Measurements from ENCODE around the gene DDX59. TPM values are rescaled to one million over a fixed set of nuclear protein-coding genes. Genes with fewer than 3 reads are reported as not detected.

The DDX59 gene
- total RNA-seq, 1 experiment from 2014 or later: 19.3 TPM

DNA sequence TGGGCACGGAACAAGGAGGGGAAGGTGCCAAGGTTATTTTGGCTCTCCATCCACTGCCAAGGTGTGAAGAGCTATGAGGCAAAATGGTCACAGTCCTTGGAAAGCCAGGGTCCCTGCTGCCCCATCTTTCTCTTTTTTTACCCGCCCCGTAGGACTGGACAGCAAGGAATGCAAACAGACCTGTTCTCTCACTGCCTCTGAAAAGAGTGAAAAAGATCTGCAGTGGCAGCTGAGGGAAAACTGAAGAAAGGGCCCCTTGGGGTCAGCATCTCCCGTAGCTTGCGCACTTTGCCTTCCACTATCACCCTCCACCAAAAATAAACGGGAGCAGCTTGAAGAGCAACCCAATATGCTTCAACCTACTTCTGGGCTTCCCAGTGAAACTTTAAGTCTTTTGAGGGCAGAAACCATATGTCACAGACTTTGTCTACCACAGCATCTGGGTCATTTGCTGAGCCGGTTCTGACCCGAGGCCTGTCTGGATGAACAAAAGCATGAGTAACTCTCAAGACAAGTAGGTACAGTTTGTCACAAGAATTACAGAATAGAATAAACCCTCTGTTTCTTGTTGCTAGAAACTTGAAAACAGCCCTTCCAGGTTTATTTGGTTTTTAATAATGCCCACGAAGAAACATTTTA is 39.7 kb downstream of the DDX59 start:
- Mint-ChIP-seq H3K27ac (ENCODE audit: unreplicated experiment) (no peak overlapping the region), H3K27me3 (ENCODE audit: unreplicated experiment) (no peaks in the 10 kb centered on the region), H3K36me3 (ENCODE audit: insufficient read depth, unreplicated experiment) (no peaks in the 10 kb centered on the region), H3K9me3 (ENCODE audit: low read depth, unreplicated experiment) (no peaks in the 10 kb centered on the region), H3K4me3 (ENCODE audit: low read depth, unreplicated experiment) (no peak overlapping the region), H3K4me1 (ENCODE audit: low read depth, unreplicated experiment) (peaks cover 9% of the 10 kb centered on the region)
- intact Hi-C loops (cut with micrococcal nuclease; ENCODE audit: unreplicated experiment): no loop called here
- BruUV-seq (replicated peaks): no TSS peak
- DNase-seq: no peak
- CTCF ChIA-PET: interaction anchor here (0.6 to 1.0 kb wide), 2 partner anchors 8 to 23 kb away, joined by 3 to 4 read pairs; no protein-coding TSS in a partner anchor
- TF ChIP-seq, protein P1, sequence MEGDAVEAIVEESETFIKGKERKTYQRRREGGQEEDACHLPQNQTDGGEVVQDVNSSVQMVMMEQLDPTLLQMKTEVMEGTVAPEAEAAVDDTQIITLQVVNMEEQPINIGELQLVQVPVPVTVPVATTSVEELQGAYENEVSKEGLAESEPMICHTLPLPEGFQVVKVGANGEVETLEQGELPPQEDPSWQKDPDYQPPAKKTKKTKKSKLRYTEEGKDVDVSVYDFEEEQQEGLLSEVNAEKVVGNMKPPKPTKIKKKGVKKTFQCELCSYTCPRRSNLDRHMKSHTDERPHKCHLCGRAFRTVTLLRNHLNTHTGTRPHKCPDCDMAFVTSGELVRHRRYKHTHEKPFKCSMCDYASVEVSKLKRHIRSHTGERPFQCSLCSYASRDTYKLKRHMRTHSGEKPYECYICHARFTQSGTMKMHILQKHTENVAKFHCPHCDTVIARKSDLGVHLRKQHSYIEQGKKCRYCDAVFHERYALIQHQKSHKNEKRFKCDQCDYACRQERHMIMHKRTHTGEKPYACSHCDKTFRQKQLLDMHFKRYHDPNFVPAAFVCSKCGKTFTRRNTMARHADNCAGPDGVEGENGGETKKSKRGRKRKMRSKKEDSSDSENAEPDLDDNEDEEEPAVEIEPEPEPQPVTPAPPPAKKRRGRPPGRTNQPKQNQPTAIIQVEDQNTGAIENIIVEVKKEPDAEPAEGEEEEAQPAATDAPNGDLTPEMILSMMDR (IDR thresholded peaks at IDR 0.05; ENCODE audit: unreplicated experiment): no peak

DNA sequence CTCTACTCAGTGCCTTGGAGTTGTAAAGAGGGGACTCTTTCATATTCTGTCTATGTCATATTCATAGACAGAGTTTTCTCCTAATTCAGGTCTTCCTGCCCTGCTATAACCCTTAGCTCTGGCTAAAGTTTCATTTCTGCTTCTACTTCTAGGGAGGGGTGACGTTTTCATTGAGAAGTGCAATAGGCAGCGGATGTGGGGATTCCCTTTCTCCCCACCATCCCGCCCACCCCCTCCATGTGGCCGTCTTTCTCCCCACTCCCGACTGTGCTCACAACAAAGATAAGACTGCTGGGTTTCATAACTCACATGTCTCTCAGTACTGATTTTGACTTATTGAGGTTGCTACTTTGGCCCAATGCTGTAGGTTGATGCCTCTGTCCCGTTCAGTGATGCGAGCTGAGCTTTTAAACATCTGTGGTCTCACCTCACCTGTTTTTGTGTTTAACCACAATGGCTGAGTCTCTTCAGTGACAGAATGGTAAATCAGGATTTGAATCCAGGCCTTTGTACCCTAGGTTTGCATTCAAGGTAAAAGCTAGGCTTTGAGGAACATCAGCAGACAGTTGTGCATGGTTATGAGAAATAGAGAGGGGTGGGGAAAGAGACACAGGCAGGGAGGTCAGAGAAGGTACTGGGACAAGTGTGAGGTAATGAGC is 41.4 kb downstream of the DDX59 start:
- CTCF ChIA-PET: no interaction called here
- Mint-ChIP-seq H3K27me3 (ENCODE audit: unreplicated experiment) (no peaks in the 10 kb centered on the region), H3K9me3 (ENCODE audit: low read depth, unreplicated experiment) (no peaks in the 10 kb centered on the region), H3K36me3 (ENCODE audit: insufficient read depth, unreplicated experiment) (no peaks in the 10 kb centered on the region), H3K27ac (ENCODE audit: unreplicated experiment) (no peak overlapping the region), H3K4me1 (ENCODE audit: low read depth, unreplicated experiment) (peaks cover 9% of the 10 kb centered on the region), H3K4me3 (ENCODE audit: low read depth, unreplicated experiment) (no peak overlapping the region)
- intact Hi-C loops (cut with micrococcal nuclease; ENCODE audit: unreplicated experiment): no loop called here
- BruUV-seq (replicated peaks): no TSS peak
- DNase-seq: no peak
- TF ChIP-seq, protein P1 (IDR thresholded peaks at IDR 0.05; ENCODE audit: unreplicated experiment): no peak

DNA sequence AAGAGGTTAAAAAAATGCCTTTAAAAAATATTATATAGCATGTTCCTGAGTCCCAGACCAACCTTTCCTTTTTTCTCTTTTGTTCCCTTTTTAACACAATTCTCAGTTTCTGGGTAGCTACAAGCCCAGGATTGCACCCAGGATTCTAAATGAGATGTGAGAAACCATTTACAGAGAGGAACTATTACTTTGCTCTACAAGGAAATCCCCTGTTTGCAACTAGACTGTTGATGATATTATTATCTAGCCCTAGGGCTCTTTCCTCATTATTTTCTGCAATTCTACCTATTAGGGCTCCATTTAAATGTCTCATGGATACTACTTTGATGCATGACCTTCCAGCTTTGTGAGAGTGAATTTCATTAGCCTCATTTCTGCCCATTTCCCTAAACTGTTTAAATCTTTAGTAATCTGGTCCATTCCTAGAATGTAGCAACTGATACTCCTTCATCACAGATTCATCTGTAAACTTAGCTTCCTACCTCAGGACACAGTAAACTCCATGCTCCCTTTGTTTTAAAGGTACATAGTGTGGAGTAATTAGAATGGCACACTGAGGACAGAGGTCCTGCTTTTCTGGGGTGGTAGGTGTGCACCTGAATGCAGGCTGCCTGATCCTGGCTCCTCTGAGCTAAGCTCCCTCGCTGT is 42.0 kb downstream of the DDX59 start:
- H3K27me3 Mint-ChIP-seq (ENCODE audit: unreplicated experiment): no peaks in the 10 kb centered on the region
- peaks cover 9% of the 10 kb centered on the region for H3K4me1 Mint-ChIP-seq (ENCODE audit: low read depth, unreplicated experiment)

DNA sequence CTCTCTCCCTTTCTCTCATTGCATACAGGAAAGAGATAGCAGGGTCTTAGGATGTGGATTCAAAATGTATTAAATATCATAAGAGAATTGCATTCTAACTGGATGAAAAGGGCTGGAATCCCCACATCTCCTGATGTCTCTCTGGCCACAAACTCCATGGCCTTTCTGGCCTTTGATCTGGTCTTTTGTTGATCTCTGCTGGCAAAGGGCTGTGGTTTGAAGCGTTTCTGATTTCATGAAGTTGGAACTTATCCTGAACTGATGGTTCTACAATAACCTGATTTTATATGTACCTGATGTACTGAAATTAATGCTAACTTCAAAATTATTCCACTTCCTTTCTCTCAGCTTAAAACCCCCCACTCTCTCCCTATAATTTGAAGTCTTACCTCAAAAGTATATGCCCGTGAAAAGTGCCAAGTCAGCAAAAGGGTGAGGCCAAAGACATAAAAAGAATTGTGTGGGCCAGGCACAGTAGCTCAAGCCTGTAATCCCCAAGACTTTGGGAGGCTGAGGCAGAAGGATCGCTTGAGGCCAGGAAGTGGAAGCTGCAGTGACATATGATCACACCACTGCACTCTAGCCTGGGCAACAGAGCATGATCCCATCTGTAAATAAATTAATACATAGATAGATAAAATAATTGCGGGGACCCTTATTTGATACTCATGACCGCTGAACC is 42.7 kb downstream of the DDX59 start:
- no peaks in the 10 kb centered on the region for H3K9me3 Mint-ChIP-seq (ENCODE audit: low read depth, unreplicated experiment)
- H3K27ac Mint-ChIP-seq (ENCODE audit: unreplicated experiment): no peak overlapping the region
- no TSS peak for BruUV-seq (replicated peaks)
- CTCF ChIA-PET: interaction anchor here (0.6 kb wide), 1 partner anchor 487 kb away, joined by 4 read pairs; no protein-coding TSS in a partner anchor
- intact Hi-C loops (cut with micrococcal nuclease; ENCODE audit: unreplicated experiment): no loop called here
- peaks cover 9% of the 10 kb centered on the region for H3K4me1 Mint-ChIP-seq (ENCODE audit: low read depth, unreplicated experiment)
- H3K27me3 Mint-ChIP-seq (ENCODE audit: unreplicated experiment): no peaks in the 10 kb centered on the region
- H3K36me3 Mint-ChIP-seq (ENCODE audit: insufficient read depth, unreplicated experiment): no peaks in the 10 kb centered on the region
- TF ChIP-seq, protein P1 (IDR thresholded peaks at IDR 0.05; ENCODE audit: unreplicated experiment): no peak
- H3K4me3 Mint-ChIP-seq (ENCODE audit: low read depth, unreplicated experiment): no peak overlapping the region
- no peak for DNase-seq

More for the DNA sequence above, 42.0 kb downstream of the DDX59 start:
- CTCF ChIA-PET: no interaction called here
- no peak for DNase-seq
- Mint-ChIP-seq H3K4me3 (ENCODE audit: low read depth, unreplicated experiment) (no peak overlapping the region), H3K9me3 (ENCODE audit: low read depth, unreplicated experiment) (no peaks in the 10 kb centered on the region), H3K27ac (ENCODE audit: unreplicated experiment) (no peak overlapping the region), H3K36me3 (ENCODE audit: insufficient read depth, unreplicated experiment) (no peaks in the 10 kb centered on the region)
- BruUV-seq (replicated peaks): no TSS peak
- intact Hi-C loops (cut with micrococcal nuclease; ENCODE audit: unreplicated experiment): no loop called here
- TF ChIP-seq, protein P1 (IDR thresholded peaks at IDR 0.05; ENCODE audit: unreplicated experiment): no peak
